PC-3 (cell line): ENCODE results near the gene NXPH1.

Source experiments
- EZH2phosphoT487 ChIP-seq: fragments of 300-600 bp; sonication (generic); IDR thresholded peaks from 2 replicates; pipeline ENCODE4 v1.6.1; 2018; ENCODE audit warnings: mild to moderate bottlenecking, antibody characterized with exemption, low read length, borderline replicate concordance
- TF ChIP-seq, protein P1 (sequence below): fragments of 300-600 bp; sonication (generic); conservative IDR thresholded peaks from 2 replicates; pipeline ENCODE4 v1.5.1; 2017; ENCODE audit warnings: antibody characterized with exemption, low read depth, mild to moderate bottlenecking, low read length

GRCh38 chr7:8564281-8564680 lies 130.9 kb downstream of the NXPH1 start:
- TF ChIP-seq, protein P1, sequence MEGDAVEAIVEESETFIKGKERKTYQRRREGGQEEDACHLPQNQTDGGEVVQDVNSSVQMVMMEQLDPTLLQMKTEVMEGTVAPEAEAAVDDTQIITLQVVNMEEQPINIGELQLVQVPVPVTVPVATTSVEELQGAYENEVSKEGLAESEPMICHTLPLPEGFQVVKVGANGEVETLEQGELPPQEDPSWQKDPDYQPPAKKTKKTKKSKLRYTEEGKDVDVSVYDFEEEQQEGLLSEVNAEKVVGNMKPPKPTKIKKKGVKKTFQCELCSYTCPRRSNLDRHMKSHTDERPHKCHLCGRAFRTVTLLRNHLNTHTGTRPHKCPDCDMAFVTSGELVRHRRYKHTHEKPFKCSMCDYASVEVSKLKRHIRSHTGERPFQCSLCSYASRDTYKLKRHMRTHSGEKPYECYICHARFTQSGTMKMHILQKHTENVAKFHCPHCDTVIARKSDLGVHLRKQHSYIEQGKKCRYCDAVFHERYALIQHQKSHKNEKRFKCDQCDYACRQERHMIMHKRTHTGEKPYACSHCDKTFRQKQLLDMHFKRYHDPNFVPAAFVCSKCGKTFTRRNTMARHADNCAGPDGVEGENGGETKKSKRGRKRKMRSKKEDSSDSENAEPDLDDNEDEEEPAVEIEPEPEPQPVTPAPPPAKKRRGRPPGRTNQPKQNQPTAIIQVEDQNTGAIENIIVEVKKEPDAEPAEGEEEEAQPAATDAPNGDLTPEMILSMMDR: no peak
- no peak for TF ChIP-seq EZH2phosphoT487
